Measurements from ENCODE around the gene CLCN7. TPM values are rescaled to one million over a fixed set of nuclear protein-coding genes. Genes with fewer than 3 reads are reported as not detected.

The CLCN7 gene
- total and polyA plus RNA-seq, 2 of the 8 experiments (the other 6 are each of a cell fraction or from before 2014, with no cell fraction given) = 38.6 to 81.5 TPM

DNA sequence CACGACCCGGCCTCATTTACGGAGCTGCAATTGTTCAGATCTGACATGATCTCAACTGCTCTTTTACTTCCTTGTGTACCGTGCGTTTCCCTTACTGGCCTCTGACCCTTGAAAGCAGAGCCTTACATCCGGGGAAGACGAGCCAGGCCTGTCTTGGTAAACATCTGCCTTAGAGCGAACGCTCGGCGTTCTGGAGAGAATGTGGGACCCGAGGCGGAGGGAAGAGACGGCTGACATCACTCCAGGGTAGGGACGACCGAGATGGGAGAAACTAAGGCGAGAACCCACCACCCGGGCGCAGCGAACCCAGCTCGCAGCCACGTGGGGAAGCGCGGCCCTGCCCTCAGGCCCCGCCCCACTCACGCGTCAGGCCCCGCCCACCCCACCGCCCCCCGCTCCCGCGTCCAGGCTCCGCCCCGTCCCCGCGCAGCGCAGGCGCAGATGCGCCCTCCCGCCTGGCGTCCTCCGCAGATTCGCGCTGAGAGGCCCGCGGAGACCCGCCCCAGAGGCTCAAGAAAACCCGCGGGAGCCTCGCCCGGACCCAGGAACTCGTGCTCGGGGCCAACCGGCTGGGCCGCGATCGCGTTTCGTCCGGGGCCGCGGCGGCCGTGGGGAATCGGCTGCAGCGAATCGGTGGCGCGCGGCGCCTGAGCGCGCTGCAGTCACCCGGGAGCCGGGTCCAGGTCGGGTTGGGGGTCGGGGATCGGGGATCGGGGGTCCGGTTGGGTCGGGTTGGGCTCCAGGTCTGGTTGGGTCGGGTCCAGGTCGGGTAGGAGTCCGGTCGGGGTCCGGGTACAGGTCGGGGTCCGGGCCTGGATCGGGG is 18.3 kb upstream of the CLCN7 start, which contains the start of gene TELO2 (continued):
- TF ChIP-seq CHD2 (IDR thresholded peaks at IDR 0.05; ENCODE audit: low read length) = no peak
- TF ChIP-seq CBX8 (IDR thresholded peaks at IDR 0.05; ENCODE audit: borderline replicate concordance, low read depth, low read length) = no peak
- TF ChIP-seq SIX5 (IDR thresholded peaks at IDR 0.05; ENCODE audit: low read depth, low read length) = no peak
- TF ChIP-seq TAF1 (IDR thresholded peaks at IDR 0.05; ENCODE audit: low read depth, low read length) = peak; percentile 84
- no peak for TF ChIP-seq FOSL1 (IDR thresholded peaks at IDR 0.05; ENCODE audit: insufficient read depth, low read depth, low read length)
- TF ChIP-seq POU5F1 (IDR thresholded peaks at IDR 0.05; ENCODE audit: low read depth, low read length) = no peak
- peak; percentile 47 for TF ChIP-seq KDM4A (IDR thresholded peaks at IDR 0.05; ENCODE audit: low read depth, low read length, severe bottlenecking)
- TF ChIP-seq ZNF274 (IDR thresholded peaks at IDR 0.05; ENCODE audit: borderline replicate concordance, extremely low read depth, low read length) = no peak
- no peak for TF ChIP-seq TEAD4 (IDR thresholded peaks at IDR 0.05; ENCODE audit: low read depth, low read length)
- peak; percentile 46 for TF ChIP-seq CREB1 (IDR thresholded peaks at IDR 0.05)
- peak; percentile 9; the same call in 1 of the 2 replicates for TF ChIP-seq SP1 (IDR thresholded peaks at IDR 0.05; ENCODE audit: low read depth, low read length)
- no peak for TF ChIP-seq KDM1A (IDR thresholded peaks at IDR 0.05; ENCODE audit: borderline replicate concordance, low read length)
- peak; percentile 84 for TF ChIP-seq E2F6 (IDR thresholded peaks at IDR 0.05)
- TF ChIP-seq ASH2L (IDR thresholded peaks at IDR 0.05; ENCODE audit: low read length) = peak; percentile 45
- no peak for TF ChIP-seq RNF2 (IDR thresholded peaks at IDR 0.05; ENCODE audit: borderline replicate concordance, low read depth, low read length, missing control alignments, poor library complexity, severe bottlenecking)
- TF ChIP-seq POLR2A (IDR thresholded peaks at IDR 0.05; ENCODE audit: control extremely low read depth in 1 of 2, low read depth in 2 of 2, low read length in 2 of 2) = peak in 1 of 2 experiments; percentile 66; a peak in 1 of 3 replicates
- no peak for TF ChIP-seq CBX5 (IDR thresholded peaks at IDR 0.05; ENCODE audit: low read depth, low read length)
- TF ChIP-seq BACH1 (IDR thresholded peaks at IDR 0.05; ENCODE audit: low read length) = no peak
- TF ChIP-seq GTF2F1 (IDR thresholded peaks at IDR 0.05; ENCODE audit: borderline replicate concordance, low read depth, low read length) = no peak
- no peak for TF ChIP-seq SIRT6 (IDR thresholded peaks at IDR 0.05; ENCODE audit: low read length)
- TF ChIP-seq MAX (IDR thresholded peaks at IDR 0.05) = peak; percentile 92
- 0 out of 2 replicates have a peak, but pooled peaks have one; percentile 27 for TF ChIP-seq GABPA (IDR thresholded peaks at IDR 0.05; ENCODE audit: borderline replicate concordance, insufficient read depth, low read length)
- TF ChIP-seq TBP (IDR thresholded peaks at IDR 0.05; ENCODE audit: low read depth, low read length) = peak; percentile 66
- TF ChIP-seq EGR1 (IDR thresholded peaks at IDR 0.05; ENCODE audit: borderline replicate concordance, low read depth, low read length) = no peak
- TF ChIP-seq TAF7 (optimal IDR thresholded peaks at IDR 0.05; ENCODE audit: borderline replicate concordance, low read depth, low read length) = peak; percentile 80
